Raji (cell line): ENCODE data around the gene FLYWCH1.

Experiments used
- POLR2A ChIP-seq: IDR thresholded peaks from 2 replicates; pipeline ENCODE4 v1.6.1; 2011; ENCODE audit warnings: low read depth, low read length, control low read depth; ENCODE audit not compliant: insufficient read depth

Gene FLYWCH1

GRCh38 chr16:2955779-2956578 is 44.2 kb downstream of the FLYWCH1 start:
- TF ChIP-seq POLR2A, result no peak

GRCh38 chr16:2956579-2956956 is 44.8 kb downstream of the FLYWCH1 start:
- no peak for TF ChIP-seq POLR2A

- no peak for TF ChIP-seq POLR2A
Observed at GRCh38 chr16:2959206-2959605, 47.5 kb downstream of the FLYWCH1 start.

DNA sequence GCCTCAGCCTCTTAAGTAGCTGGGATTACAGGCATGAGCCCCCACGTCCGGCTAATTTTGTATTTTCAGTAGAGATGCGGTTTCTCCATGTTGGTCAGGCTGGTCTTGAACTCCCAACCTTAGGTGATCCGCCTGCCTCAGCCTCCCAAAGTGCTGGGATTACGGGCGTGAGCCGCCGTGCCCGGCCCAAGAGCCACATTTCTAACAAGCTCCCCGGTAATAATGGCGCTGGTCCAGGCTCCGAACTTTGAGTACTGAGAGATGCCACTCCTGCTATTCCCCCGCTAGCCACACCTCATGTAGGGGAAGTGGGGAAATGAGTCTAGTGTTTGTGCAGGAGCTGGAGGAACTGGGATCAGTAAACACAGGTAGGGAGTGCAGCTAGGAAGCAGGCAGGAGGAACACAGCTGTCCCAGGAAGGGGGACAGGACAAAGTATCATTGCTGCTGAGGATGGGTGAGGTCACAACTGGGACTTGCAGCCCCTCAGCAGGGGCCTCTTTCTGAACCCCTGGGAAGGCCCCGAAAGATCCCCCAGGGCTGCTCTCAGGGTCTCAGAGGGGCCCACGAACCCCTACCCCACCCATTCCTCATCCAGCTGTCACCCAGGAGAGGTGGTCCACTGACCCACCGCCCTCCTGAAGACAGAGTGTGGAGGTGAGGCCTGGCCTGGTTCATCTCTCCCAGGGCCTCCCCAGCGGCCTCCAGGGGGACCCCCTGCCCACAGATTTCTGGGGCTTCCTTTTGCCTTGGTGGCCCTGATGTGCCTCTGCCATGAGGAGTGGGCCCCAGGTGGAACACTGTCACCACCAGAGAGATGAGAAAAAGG is 48.7 kb downstream of the FLYWCH1 start:
- TF ChIP-seq POLR2A, result peak; percentile 8; the same call in 1 of the 2 replicates

DNA sequence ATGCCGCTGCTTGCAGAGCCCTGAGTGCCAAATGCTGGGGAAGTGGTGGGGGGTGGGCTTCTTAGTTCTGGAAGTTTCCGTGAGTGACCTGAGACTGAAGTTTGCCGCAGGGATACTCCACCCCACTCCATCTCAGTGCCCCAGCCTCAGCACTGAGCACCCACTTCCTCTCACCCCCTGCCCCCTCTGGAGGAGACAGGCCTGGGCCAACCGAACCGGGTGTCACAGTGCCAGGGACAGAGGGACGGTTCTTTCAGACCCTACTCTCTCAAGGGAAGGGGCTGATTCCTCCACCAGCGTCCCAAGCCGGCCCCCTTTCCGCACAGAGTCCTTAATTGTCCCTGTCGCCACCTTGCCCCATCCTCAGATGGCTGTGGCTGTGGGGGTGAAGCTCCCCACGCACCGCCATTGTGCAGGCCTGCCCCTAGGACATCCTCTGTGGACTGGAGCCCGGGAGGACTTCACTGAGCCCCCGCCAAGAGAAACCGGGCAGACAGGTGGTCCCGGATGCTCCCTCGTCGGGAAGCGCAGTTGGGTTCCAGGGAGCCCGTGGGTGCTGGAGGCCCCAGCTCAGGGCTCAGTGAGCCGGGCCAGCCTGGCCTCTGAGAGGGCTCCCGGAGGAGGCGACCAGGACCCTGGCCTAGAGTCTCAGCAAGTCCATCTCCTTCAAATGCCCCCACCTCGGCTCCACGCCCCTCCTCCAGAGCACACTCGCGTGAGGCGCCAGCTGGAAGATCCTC is 50.8 kb downstream of the FLYWCH1 start:
- no peak for TF ChIP-seq POLR2A

DNA sequence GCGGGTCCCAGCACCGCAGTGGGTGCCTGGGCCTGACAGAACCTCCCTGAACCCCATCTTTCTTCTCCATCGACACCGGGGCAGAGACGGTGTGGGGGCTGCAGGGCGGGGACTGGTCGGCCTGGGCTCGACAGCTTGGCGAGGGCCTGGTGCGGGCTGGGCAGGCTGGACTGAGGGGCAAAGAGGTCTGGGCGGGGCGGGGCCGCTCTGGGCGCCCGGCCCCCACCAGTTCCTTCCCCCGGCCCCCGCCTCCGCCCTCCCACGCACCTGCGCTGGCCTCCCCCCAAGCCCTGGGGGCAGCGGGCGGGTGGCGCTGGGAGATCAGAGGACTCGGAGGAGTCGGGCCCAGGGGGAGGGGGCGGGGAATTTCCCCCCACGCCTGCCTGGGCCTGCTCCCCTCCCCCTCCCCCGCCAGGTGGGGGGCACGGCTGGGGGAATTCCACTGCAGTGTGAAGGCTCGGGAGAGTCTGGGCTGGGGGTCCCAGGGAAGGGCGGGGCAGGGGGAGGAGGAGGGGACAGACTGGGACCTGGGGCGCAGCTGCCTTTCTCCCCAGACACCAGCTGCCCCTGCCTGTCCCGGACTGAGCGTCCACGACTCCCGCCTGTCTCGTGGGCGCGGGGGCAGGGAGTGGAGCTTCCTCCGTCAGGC is 51.5 kb downstream of the FLYWCH1 start:
- TF ChIP-seq POLR2A, result no peak

- TF ChIP-seq POLR2A, result peak; percentile 58
Observed at GRCh38 chr16:2963723-2964474, 52.2 kb downstream of the FLYWCH1 start, which contains the start of gene KREMEN2. Gene KREMEN2 (plus strand): TSS chr16:2964275. CDS start chr16:2964521, 246 bp downstream.

- peak; percentile 71 for TF ChIP-seq POLR2A
Observed at GRCh38 chr16:2964475-2965336, 53.0 kb downstream of the FLYWCH1 start.

DNA sequence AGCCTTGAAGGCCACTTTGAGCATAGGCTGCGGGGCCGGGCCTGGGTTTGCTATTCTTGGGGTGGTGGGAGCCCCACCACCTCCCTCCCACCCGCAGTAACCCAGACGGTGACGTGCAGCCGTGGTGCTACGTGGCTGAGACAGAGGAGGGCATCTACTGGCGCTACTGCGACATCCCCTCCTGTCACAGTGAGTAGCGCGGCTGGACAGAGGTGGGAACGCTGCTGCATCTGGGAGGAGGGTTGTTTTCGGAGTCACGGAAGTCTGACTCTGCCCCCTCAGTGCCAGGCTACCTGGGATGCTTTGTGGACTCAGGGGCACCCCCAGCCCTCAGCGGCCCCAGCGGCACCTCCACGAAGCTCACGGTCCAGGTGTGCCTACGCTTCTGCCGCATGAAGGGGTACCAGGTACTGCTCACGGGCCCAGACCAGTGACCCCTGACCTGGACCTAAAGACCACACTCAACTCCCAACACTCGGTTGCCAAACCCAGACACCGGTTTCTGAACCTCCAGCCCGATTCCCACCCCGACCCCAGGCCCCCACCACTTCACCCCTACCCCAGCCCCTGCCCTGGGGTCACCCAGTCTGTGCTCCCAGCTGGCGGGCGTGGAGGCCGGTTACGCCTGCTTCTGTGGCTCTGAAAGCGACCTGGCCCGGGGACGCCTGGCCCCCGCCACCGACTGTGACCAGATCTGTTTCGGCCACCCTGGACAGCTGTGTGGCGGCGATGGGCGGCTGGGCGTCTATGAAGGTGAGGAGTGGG is 54.5 kb downstream of the FLYWCH1 start:
- TF ChIP-seq POLR2A, result no peak

- no peak for TF ChIP-seq POLR2A
Observed at GRCh38 chr16:2966808-2967191, 55.1 kb downstream of the FLYWCH1 start.

DNA sequence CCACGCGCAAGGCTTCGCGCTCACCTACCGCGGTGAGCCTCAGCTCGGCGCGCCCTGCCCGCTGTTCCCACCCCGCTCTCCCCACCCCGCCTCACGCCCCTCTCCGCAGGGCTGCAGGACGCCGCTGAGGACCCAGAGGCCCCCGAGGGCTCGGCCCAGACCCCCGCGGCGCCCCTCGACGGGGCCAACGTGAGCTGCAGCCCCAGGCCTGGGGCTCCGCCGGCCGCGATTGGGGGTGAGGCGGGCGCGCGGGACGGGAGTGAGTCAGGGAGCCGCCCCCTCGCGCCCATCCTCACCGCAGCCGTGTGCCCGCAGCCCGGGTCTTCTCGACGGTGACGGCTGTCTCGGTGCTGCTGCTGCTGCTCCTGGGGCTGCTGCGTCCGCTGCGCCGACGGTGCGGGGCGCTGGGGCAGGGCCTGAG is 55.5 kb downstream of the FLYWCH1 start:
- no peak for TF ChIP-seq POLR2A

- TF ChIP-seq POLR2A, result no peak
Observed at GRCh38 chr16:2967721-2968161, 56.0 kb downstream of the FLYWCH1 start.
